HepG2 (cell line): ENCODE results near the gene MVB12A. TPM values are rescaled to one million over a fixed set of nuclear protein-coding genes. Genes with fewer than 3 reads are reported as not detected.
A peak's percentile ranks its signal among the peaks of the same experiment; 100 is the strongest.

Experiments
- ATAC-seq: fragments of 200-7000 bp; cut with Tn5 transposase; 3 replicates; pipeline ENCODE4 v1.9.1; 2020; ENCODE audit warnings: mild to moderate bottlenecking, moderate library complexity
- BruUV-seq: library from RNA; stranded (reverse); fragments of 400-500 nt; replicated peaks from 2 replicates; lab custom pipeline; 2021; lab: Mats Ljungman, UMichigan
- CTCF ChIA-PET: fragments of 300-600 bp; formaldehyde crosslinking; extraction: SDS; loops from one replicate; lab custom pipeline; 2021; ENCODE audit warnings: low total read pairs, inconsistent platforms, low intra/inter-chr PET ratio; lab: Yijun Ruan, JAX
- POLR2A ChIA-PET: fragments of 350-600 bp; sonication (Branson Sonifier 250); formaldehyde crosslinking; loops from one replicate; lab custom pipeline; 2020; ENCODE audit warnings: antibody characterized with exemption, inconsistent platforms; lab: Yijun Ruan, JAX
- DNase-seq: peaks from one replicate; pipeline ENCODE4 v3.0.0-alpha.2; 2015; ENCODE audit warnings: low spot score
- FAIRE-seq: peaks from 3 replicates; lab custom pipeline; 2011; peaks lifted over from hg19 to GRCh38; lab: Jason Lieb, UNC
- H2AFZ ChIP-seq: one replicate; pipeline ENCODE4 v1.6.1; 2011; ENCODE audit warnings: low read length, inconsistent platforms
- H3K27ac ChIP-seq: fragments of 300-600 bp; 3 replicates; pipeline ENCODE4 v1.8.0; 2011; ENCODE audit warnings: mixed run types, mild to moderate bottlenecking, mixed read lengths, low read length, inconsistent platforms; ENCODE audit not compliant: insufficient read depth; ENCODE audit errors: extremely low read length
- H3K27me3 ChIP-seq, 2 experiments: fragments of 200-600 bp in 1 of 2; 2 replicates in 1 of 2; 3 replicates in 1 of 2; pipeline versions ENCODE4 v1.6.0 to v1.8.0; 2011; ENCODE audit warnings: low read length in 2 of 2, mild to moderate bottlenecking in 2 of 2, moderate library complexity in 2 of 2, inconsistent platforms in 1 of 2; ENCODE audit not compliant: insufficient read depth in 2 of 2, control insufficient read depth in 1 of 2
- H3K36me3 ChIP-seq, 2 experiments: fragments of 200-600 bp in 1 of 2; replicated peaks in 1 of 2; 2 replicates in 1 of 2; 3 replicates in 1 of 2; pipeline versions ENCODE4 v1.5.1 to v1.8.0; 2011; ENCODE audit warnings: low read length in 2 of 2, inconsistent platforms in 1 of 2; ENCODE audit not compliant: insufficient read depth in 2 of 2, control insufficient read depth in 1 of 2
- H3K4me1 ChIP-seq: 2 replicates; pipeline ENCODE4 v1.5.1; 2012; ENCODE audit warnings: low read length, inconsistent platforms; ENCODE audit not compliant: insufficient read depth
- H3K4me2 ChIP-seq: 2 replicates; pipeline ENCODE4 v1.6.0; 2011; ENCODE audit warnings: low read depth, low read length, inconsistent platforms
- H3K4me3 ChIP-seq, 3 experiments: fragments of 200-600 bp in 1 of 3; sonication (generic), shearing (Covaris generic) in 1 of 3; replicated peaks in 1 of 3; 2 replicates each; pipeline ENCODE4 v1.5.1; 2011 to 2016; ENCODE audit warnings: low read length in 3 of 3, inconsistent platforms in 2 of 3, low read depth in 2 of 3, mild to moderate bottlenecking in 2 of 3, control low read depth in 1 of 3, mixed read lengths in 1 of 3; ENCODE audit not compliant: insufficient read depth in 1 of 3
- H3K79me2 ChIP-seq: one replicate; pipeline ENCODE4 v1.6.1; 2011; ENCODE audit warnings: low read length, inconsistent platforms; ENCODE audit not compliant: insufficient read depth
- H3K9ac ChIP-seq: 2 replicates; pipeline ENCODE4 v1.6.0; 2011; ENCODE audit warnings: mild to moderate bottlenecking, low read depth, low read length, inconsistent platforms; ENCODE audit not compliant: insufficient read depth
- H3K9me3 ChIP-seq: 2 replicates; pipeline ENCODE4 v1.5.1; 2012; ENCODE audit warnings: mild to moderate bottlenecking, low read length
- H4K20me1 ChIP-seq: 2 replicates; pipeline ENCODE4 v1.6.0; 2011; ENCODE audit warnings: inconsistent platforms, mild to moderate bottlenecking, low read length, moderate library complexity; ENCODE audit not compliant: insufficient read depth
- ATF5 ChIP-seq: sonication (generic); formaldehyde crosslinking; IDR thresholded peaks from 2 replicates; pipeline ENCODE4 v1.4.0; 2020; ENCODE audit warnings: mild to moderate bottlenecking, low read depth, missing genetic modification reagents
- ATF7-NPFF ChIP-seq: sonication (generic); formaldehyde crosslinking; IDR thresholded peaks from 2 replicates; pipeline ENCODE4 v1.8.1; 2023; ENCODE audit warnings: mild to moderate bottlenecking, low read depth, missing genetic modification reagents, moderate library complexity
- BRCA1 ChIP-seq: sonication (generic); formaldehyde crosslinking; IDR thresholded peaks from 2 replicates; pipeline ENCODE4 v1.4.0; 2020; ENCODE audit warnings: missing genetic modification reagents
- CTCF ChIP-seq: sonication (generic); formaldehyde crosslinking; IDR thresholded peaks from 2 replicates; pipeline ENCODE4 v1.5.0; 2020; ENCODE audit warnings: mild to moderate bottlenecking, missing genetic modification reagents, moderate library complexity
- FOXK2 ChIP-seq: fragments of 450-650 bp; IDR thresholded peaks from 2 replicates; pipeline ENCODE4 v1.6.1; 2016
- GLMP ChIP-seq: sonication (generic); formaldehyde crosslinking; IDR thresholded peaks from 2 replicates; pipeline ENCODE4 v1.9.0; 2021; ENCODE audit warnings: missing genetic modification reagents, mild to moderate bottlenecking, borderline replicate concordance
- HNRNPL ChIP-seq: fragments of 200-400 bp; formaldehyde crosslinking; IDR thresholded peaks from 2 replicates; pipeline ENCODE4 v1.6.1; 2017; ENCODE audit warnings: mild to moderate bottlenecking, low read depth, low read length
- JUNB ChIP-seq: sonication (generic); formaldehyde crosslinking; IDR thresholded peaks from 2 replicates; pipeline ENCODE4 v1.8.0; 2022; ENCODE audit warnings: missing genetic modification reagents, mild to moderate bottlenecking, borderline replicate concordance
- KDM2A ChIP-seq: sonication (generic); formaldehyde crosslinking; IDR thresholded peaks from 2 replicates; pipeline ENCODE4 v1.4.0; 2020; ENCODE audit warnings: low read depth, missing genetic modification reagents, borderline replicate concordance
- POLR2AphosphoS5 ChIP-seq: IDR thresholded peaks from 2 replicates; pipeline ENCODE4 v1.6.1; 2012; ENCODE audit warnings: low read depth, low read length
- SMYD3 ChIP-seq: sonication (generic); formaldehyde crosslinking; IDR thresholded peaks from 2 replicates; pipeline ENCODE4 v1.8.1; 2023; ENCODE audit warnings: mild to moderate bottlenecking, missing genetic modification reagents
- SNAPC4 ChIP-seq: sonication (generic); formaldehyde crosslinking; IDR thresholded peaks from 2 replicates; pipeline ENCODE4 v1.4.0; 2020; ENCODE audit warnings: mild to moderate bottlenecking, missing genetic modification reagents
- ZBTB7A ChIP-seq: sonication (generic); formaldehyde crosslinking; IDR thresholded peaks from 2 replicates; pipeline ENCODE4 v1.8.0; 2022; ENCODE audit warnings: mild to moderate bottlenecking, missing genetic modification reagents
- ZFP36 ChIP-seq: fragments of 150-350 bp; IDR thresholded peaks from 2 replicates; pipeline ENCODE4 v1.6.1; 2018; ENCODE audit warnings: borderline replicate concordance, low read length, low read depth; ENCODE audit not compliant: partially characterized antibody
- ZNF234 ChIP-seq: sonication (generic); formaldehyde crosslinking; conservative IDR thresholded peaks from 2 replicates; pipeline ENCODE4 v1.5.1; 2020; ENCODE audit warnings: mild to moderate bottlenecking, missing genetic modification reagents
- ZNF619 ChIP-seq: sonication (generic); formaldehyde crosslinking; IDR thresholded peaks from 2 replicates; pipeline ENCODE4 v1.4.0; 2020; ENCODE audit warnings: mild to moderate bottlenecking, missing genetic modification reagents
- WGBS: methylation state at CpG from one replicate; pipeline ENCODE4 v1.1.6; 2017; ENCODE audit warnings: low lambda C conversion rate; 5-methylcytosine and 5-hydroxymethylcytosine counted together
- in situ Hi-C: cut with HindIII; loops from 2 replicates; pipeline ENCODE4 v1.10.0; 2017; ENCODE audit warnings: low pct_unique_long_range_greater_than_20kb; ENCODE audit not compliant: extremely low pct_ligation_motif_present
- intact Hi-C: fragments of 100-400 bp; cut with micrococcal nuclease; formaldehyde crosslinking; loops from one replicate; pipeline ENCODE4 v1.10.0; 2022; ENCODE audit not compliant: unreplicated experiment
- polyA plus RNA-seq, 8 experiments: library from polyadenylated mRNA; depleted of rRNA in 3 of 8; stranded (reverse) in 7 of 8; unstranded in 1 of 8; fragments of >200 nt; fragmentation: Illumina TruSeq in 4 of 8; extraction: Trizol in 4 of 8; gene quantifications; 2 replicates each; pipeline versions ENCODE4 v1.2.1 to v1.2.3, GENCODE V29; 2011 to 2016; ENCODE audit warnings: low read depth in 4 of 8, missing spikeins in 1 of 8, mixed read lengths in 1 of 8; ENCODE audit not compliant: insufficient read depth in 1 of 8
- total RNA-seq, 5 experiments: library from RNA; depleted of rRNA; stranded (reverse); fragments of >200 nt; fragmentation: Illumina TruSeq; extraction: Trizol; gene quantifications; 2 replicates each; pipeline ENCODE4 v1.2.3, GENCODE V29; 2016; ENCODE audit warnings: low read depth in 1 of 5

The MVB12A gene
- total and polyA plus RNA-seq, 2 of the 13 experiments (the other 11 are each of a cell fraction or from before 2014, with no cell fraction given), result 35.7 to 36.1 TPM

- ChIA-PET POLR2A (no interaction called here), CTCF (interaction anchor here (1.8 kb wide), 1 partner anchor 25 kb away, joined by 6 read pairs; no protein-coding TSS in a partner anchor)
- in situ Hi-C loops, result no loop called here
- Histone ChIP-seq H2AFZ (no peak overlapping the region), H3K27ac (no peak overlapping the region), H3K36me3 (no peaks in the 10 kb centered on the region), H3K9me3 (no peaks in the 10 kb centered on the region), H3K4me1 (no peaks in the 10 kb centered on the region), H3K27me3 (no peaks in the 10 kb centered on the region), H3K79me2 (no peaks in the 10 kb centered on the region), H3K9ac (no peak overlapping the region), H3K4me3 (no peak overlapping the region), H3K4me2 (no peak overlapping the region), H4K20me1 (no peaks in the 10 kb centered on the region)
- 61% methylated on average over 7 of the region's 8 CpGs for WGBS
- BruUV-seq, result no TSS peak
- ATAC-seq, result peak; percentile 76
- FAIRE-seq, result peak; percentile 53
- peak; percentile 29 for DNase-seq
- intact Hi-C loops, result no loop called here
- TF ChIP-seq FOXK2 (no peak), BRCA1 (CRISPR knock-in tag) (no peak), JUNB (CRISPR knock-in tag) (no peak), ZBTB7A (CRISPR knock-in tag) (no peak), CTCF (CRISPR knock-in tag) (peak; percentile 68), GLMP (no peak), ATF5 (CRISPR knock-in tag) (no peak), POLR2AphosphoS5 (no peak), SMYD3 (CRISPR knock-in tag) (no peak), ATF7-NPFF (no peak), KDM2A (CRISPR knock-in tag) (no peak), SNAPC4 (CRISPR knock-in tag) (no peak), ZNF234 (no peak), ZNF619 (CRISPR knock-in tag) (no peak), HNRNPL (no peak), ZFP36 (no peak)
These were observed 21.6 kb downstream of the MVB12A start for GRCh38 chr19:17441241-17442021.
